Testis (tissue), 3 donors: ENCODE results near the gene HNRNPC. TPM values are rescaled to one million over a fixed set of nuclear protein-coding genes. Genes with fewer than 3 reads are reported as not detected.
"Not testable (repeated sequence)": the region's sequence is repeated elsewhere in the genome, so short reads cannot be mapped to it uniquely, and the experiment has no call there.

ENCODE experiments used
- DNase-seq: peaks from one replicate; pipeline ENCODE4 v3.0.0-alpha.2; 2019
- H3K27ac ChIP-seq, 2 donors: fragments of 200-600 bp; sonication (generic); one replicate each; pipeline ENCODE4 v1.5.1; 2019
- H3K27me3 ChIP-seq: fragments of 200-600 bp; sonication (generic); one replicate; pipeline ENCODE4 v1.5.1; 2019
- H3K36me3 ChIP-seq: fragments of 200-600 bp; sonication (generic); one replicate; pipeline ENCODE4 v1.5.1; 2017; ENCODE audit warnings: low read depth; ENCODE audit errors: missing control alignments
- H3K4me1 ChIP-seq: fragments of 200-600 bp; sonication (generic); one replicate; pipeline ENCODE4 v1.5.1; 2019
- H3K4me3 ChIP-seq, 2 donors: fragments of 200-600 bp; sonication (generic); one replicate each; pipeline ENCODE4 v1.5.1; 2017 to 2019
- H3K9me3 ChIP-seq: fragments of 200-600 bp; sonication (generic); one replicate; pipeline ENCODE4 v1.5.1; 2017
- CTCF ChIP-seq, 3 experiments: fragments of 450-650 bp in 2 of 3; fragments of 200-600 bp in 1 of 3; sonication (generic) in 1 of 3; IDR thresholded peaks; one replicate each; pipeline ENCODE4 v1.5.1; 2016 to 2019; ENCODE audit warnings: antibody characterized with exemption in 3 of 3, mild to moderate bottlenecking in 2 of 3, moderate library complexity in 1 of 3
- POLR2A ChIP-seq: fragments of 450-650 bp; IDR thresholded peaks from one replicate; pipeline ENCODE4 v1.6.1; 2017; ENCODE audit warnings: antibody characterized with exemption, mild to moderate bottlenecking, moderate library complexity
- WGBS, 2 donors: methylation state at CpG; one replicate each; pipeline ENCODE4 v1.1.5; 2018; 5-methylcytosine and 5-hydroxymethylcytosine counted together
- intact Hi-C: fragments of 100-400 bp; cut with DNase I; formaldehyde crosslinking; loops from one replicate; pipeline ENCODE4 v1.15.1; 2023; ENCODE audit warnings: low total_unique reads
- polyA plus RNA-seq: library from polyadenylated mRNA; stranded (reverse); fragments of 350-450 nt; fragmentation: Illumina TruSeq; extraction: RNeasy Lipid Tissue Mini Kit (QIAGEN cat#74804); gene quantifications from one replicate; pipeline ENCODE4 v1.2.3, GENCODE V29; 2014; ENCODE audit warnings: low read depth, low replicate concordance; ENCODE audit not compliant: insufficient read depth
- total RNA-seq, 2 donors: library from RNA; depleted of rRNA; stranded (reverse); fragments of >200 nt; gene quantifications; one replicate each; pipeline ENCODE4 v1.2.3, GENCODE V29; 2016

The HNRNPC gene
- total and polyA plus RNA-seq, 3 donors from 2014 or later = 317 to 443 (median 399) TPM

- intact Hi-C loops = no loop called here
- no peaks in the 10 kb centered on the region for H3K27me3 ChIP-seq
- DNase-seq = no peak
Measured at GRCh38 chr14:21171128-21171527, 98.1 kb downstream of the HNRNPC start.

DNA sequence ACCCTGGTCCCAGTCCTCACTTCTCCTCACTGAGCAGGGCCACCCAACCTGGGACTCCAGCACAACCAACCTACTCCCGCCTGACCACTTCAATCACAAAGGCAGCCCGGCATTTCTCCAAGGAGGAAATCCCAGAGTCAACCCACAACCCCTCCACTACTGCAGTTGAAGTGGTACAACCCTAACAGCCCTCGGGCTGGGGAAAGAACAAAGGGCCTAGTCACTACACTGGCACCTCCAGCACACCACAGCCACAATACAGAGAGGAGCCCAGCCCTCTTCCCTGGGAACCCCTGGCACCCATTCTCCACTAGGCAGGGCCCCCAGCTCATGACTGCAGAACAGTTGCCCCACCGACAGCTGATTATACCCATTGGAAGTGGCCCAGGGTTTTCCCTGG lies 99.7 kb downstream of the HNRNPC start:
- WGBS, 2 donors = 72 to 90% methylated on average over 3 to 4 of the region's 4 CpGs

More at GRCh38 chr14:21171128-21171527, 98.1 kb downstream of the HNRNPC start:
- H3K4me1 ChIP-seq = no peaks in the 10 kb centered on the region
- no peaks in the 10 kb centered on the region for H3K36me3 ChIP-seq
- WGBS, 2 donors = 68 to 71% methylated on average over 2 of the region's 2 CpGs
- no peak for TF ChIP-seq POLR2A
- TF ChIP-seq CTCF (IDR thresholded peaks at IDR 0.05) = no peak
- no peak overlapping the region for H3K27ac ChIP-seq
- no peaks in the 10 kb centered on the region for H3K9me3 ChIP-seq
- H3K4me3 ChIP-seq = no peak overlapping the region

GRCh38 chr14:21168055-21168454 lies 101.2 kb downstream of the HNRNPC start:
- TF ChIP-seq POLR2A (no peak), CTCF (IDR thresholded peaks at IDR 0.05) (no peak)
- intact Hi-C loops = no loop called here
- WGBS, 2 donors = 88 to 94% methylated on average over 6 to 8 of the region's 8 CpGs

More for the DNA sequence above, 99.7 kb downstream of the HNRNPC start:
- no peak for DNase-seq
- Histone ChIP-seq H3K27ac (no peak overlapping the region), H3K4me1 (no peaks in the 10 kb centered on the region), H3K4me3 (no peak overlapping the region), H3K27me3 (no peaks in the 10 kb centered on the region), H3K9me3 (no peaks in the 10 kb centered on the region), H3K36me3 (no peaks in the 10 kb centered on the region)
- intact Hi-C loops = no loop called here
- no peak for TF ChIP-seq CTCF (IDR thresholded peaks at IDR 0.05)
- no peak for TF ChIP-seq POLR2A

DNA sequence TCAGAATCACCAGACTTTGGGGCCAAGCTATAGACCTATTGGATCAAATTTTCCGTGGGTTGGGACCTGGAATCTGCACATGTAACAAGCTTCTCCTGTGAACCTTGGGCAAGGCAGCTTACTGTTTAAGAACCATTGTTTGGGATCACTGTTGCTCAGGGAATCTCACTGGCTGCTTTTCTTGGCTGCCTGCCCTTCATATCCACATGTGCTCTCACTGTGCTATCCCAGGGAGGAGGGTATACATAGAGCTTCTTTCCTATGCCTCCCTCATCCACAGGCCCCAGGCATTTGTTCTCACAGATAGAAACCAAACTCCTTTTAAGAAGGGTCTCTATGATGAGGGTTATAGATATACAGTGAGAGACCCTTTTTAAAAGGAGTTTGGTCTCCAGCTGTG lies 103.6 kb downstream of the HNRNPC start:
- intact Hi-C loops, H3K27me3 ChIP-seq, DNase-seq, H3K4me1 ChIP-seq, H3K9me3 ChIP-seq, H3K4me3 ChIP-seq, H3K36me3 ChIP-seq, H3K27ac ChIP-seq: not testable (repeated sequence)
- 33 to 45% methylated on average over 1 of the region's 1 CpG for WGBS, 2 donors

More at GRCh38 chr14:21168055-21168454, 101.2 kb downstream of the HNRNPC start:
- no peak overlapping the region for H3K4me3 ChIP-seq
- no peaks in the 10 kb centered on the region for H3K27me3 ChIP-seq
- H3K36me3 ChIP-seq = no peaks in the 10 kb centered on the region
- H3K27ac ChIP-seq = no peak overlapping the region
- no peak for DNase-seq
- H3K9me3 ChIP-seq = no peaks in the 10 kb centered on the region
- no peaks in the 10 kb centered on the region for H3K4me1 ChIP-seq

GRCh38 chr14:21165002-21165605 lies 104.1 kb downstream of the HNRNPC start:
- H3K9me3 ChIP-seq, H3K4me1 ChIP-seq, H3K27me3 ChIP-seq, DNase-seq, H3K36me3 ChIP-seq, intact Hi-C loops, H3K4me3 ChIP-seq, H3K27ac ChIP-seq: not testable (repeated sequence)
- WGBS, 2 donors = 49 to 64% methylated on average over 7 of the region's 7 CpGs

GRCh38 chr14:21163871-21164291 lies 105.4 kb downstream of the HNRNPC start:
- Histone ChIP-seq H3K4me1 (no peaks in the 10 kb centered on the region), H3K9me3 (no peaks in the 10 kb centered on the region), H3K4me3 (no peak overlapping the region), H3K36me3 (no peaks in the 10 kb centered on the region), H3K27ac (no peak overlapping the region), H3K27me3 (no peaks in the 10 kb centered on the region)
- WGBS, 2 donors = 69 to 70% methylated on average over 4 of the region's 4 CpGs
- TF ChIP-seq CTCF (IDR thresholded peaks at IDR 0.05) (no peak), POLR2A (no peak)
- intact Hi-C loops = no loop called here
- DNase-seq = no peak
